GM12891 (cell line): Measurements from ENCODE around the gene ZEB1.

ENCODE experiments used
- PAX5 ChIP-seq: IDR thresholded peaks from 2 replicates; pipeline ENCODE4 v1.6.1; 2011; ENCODE audit warnings: low read length, moderate library complexity, mild to moderate bottlenecking; ENCODE audit not compliant: insufficient read depth, severe bottlenecking
- POLR2A ChIP-seq: IDR thresholded peaks from 2 replicates; pipeline ENCODE4 v1.6.1; 2011; ENCODE audit warnings: low read depth, low read length, control low read depth
- POLR2AphosphoS5 ChIP-seq: IDR thresholded peaks from 2 replicates; pipeline ENCODE4 v1.6.1; 2011; ENCODE audit warnings: low read depth, low read length, control low read depth
- POU2F2 ChIP-seq: IDR thresholded peaks from 2 replicates; pipeline ENCODE4 v1.6.1; 2011; ENCODE audit warnings: low read depth, mild to moderate bottlenecking, control low read depth, low read length, moderate library complexity
- SPI1 ChIP-seq: IDR thresholded peaks from 2 replicates; pipeline ENCODE4 v1.6.1; 2011; ENCODE audit warnings: low read depth, low read length, control low read depth
- TAF1 ChIP-seq: IDR thresholded peaks from 2 replicates; pipeline ENCODE4 v1.6.1; 2011; ENCODE audit warnings: low read depth, low read length, control low read depth

DNA sequence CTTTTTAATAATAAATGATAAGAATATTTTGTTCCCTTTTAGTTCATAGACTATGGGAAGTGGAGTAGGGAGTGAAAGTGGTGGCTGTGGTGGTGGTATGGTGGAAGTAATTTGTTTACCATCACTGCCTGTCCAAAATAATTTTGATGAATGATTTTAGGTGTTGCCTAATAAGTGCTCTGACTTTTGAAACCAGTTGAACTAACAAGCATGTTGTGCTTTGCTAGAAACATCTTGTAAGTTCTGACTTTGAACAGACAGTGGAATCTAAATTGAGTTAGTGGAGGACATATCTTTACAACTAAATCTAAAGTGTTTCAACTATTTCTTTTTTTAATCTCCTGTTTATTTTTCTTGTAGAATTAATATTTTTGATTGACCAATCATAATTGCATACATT, 49.7 kb downstream of the ZEB1 start:
- no peak for TF ChIP-seq PAX5
- no peak for TF ChIP-seq POLR2A
- TF ChIP-seq POLR2AphosphoS5 = no peak
- TF ChIP-seq TAF1 = no peak
- no peak for TF ChIP-seq SPI1
- no peak for TF ChIP-seq POU2F2
